NK-92 treated with Interleukin-12 subunit alpha and Interleukin-12 subunit beta, amount 100 ng/mL, for 24 hours (cell line): ENCODE measurements around the gene CFAP107.

Experiments
- DNase-seq: peaks from one replicate; lab custom pipeline; 2025; lab: John Stamatoyannopoulos, UW

Gene CFAP107

GRCh38 chr1:12741946-12742345, 4.1 kb upstream of the CFAP107 start:
- DNase-seq, result no peak

GRCh38 chr1:12745126-12745991, 641 bp upstream of the CFAP107 start:
- no peak for DNase-seq

- no peak for DNase-seq
Observed at GRCh38 chr1:12748778-12749355, 2.9 kb downstream of the CFAP107 start.

GRCh38 chr1:12754738-12755137, 8.7 kb downstream of the CFAP107 start:
- DNase-seq, result no peak

GRCh38 chr1:12756273-12756672, 10.3 kb downstream of the CFAP107 start:
- no peak for DNase-seq

GRCh38 chr1:12756768-12757413, 10.9 kb downstream of the CFAP107 start:
- no peak for DNase-seq

GRCh38 chr1:12757836-12758235, 11.8 kb downstream of the CFAP107 start:
- no peak for DNase-seq

GRCh38 chr1:12760256-12760795, 14.3 kb downstream of the CFAP107 start:
- no peak for DNase-seq

GRCh38 chr1:12761781-12762180, 15.8 kb downstream of the CFAP107 start:
- DNase-seq, result no peak

GRCh38 chr1:12762766-12763165, 16.8 kb downstream of the CFAP107 start:
- no peak for DNase-seq

GRCh38 chr1:12763479-12763878, 17.5 kb downstream of the CFAP107 start:
- DNase-seq, result no peak

GRCh38 chr1:12764016-12764415, 18.0 kb downstream of the CFAP107 start:
- no peak for DNase-seq

- DNase-seq, result no peak
Observed at GRCh38 chr1:12769031-12769430, 23.0 kb downstream of the CFAP107 start.

- DNase-seq, result no peak
Observed at GRCh38 chr1:12769976-12770505, 24.0 kb downstream of the CFAP107 start.

GRCh38 chr1:12770620-12771019, 24.6 kb downstream of the CFAP107 start:
- DNase-seq, result no peak

GRCh38 chr1:12771186-12771585, 25.2 kb downstream of the CFAP107 start:
- DNase-seq, result no peak

GRCh38 chr1:12772520-12772919, 26.5 kb downstream of the CFAP107 start:
- DNase-seq, result no peak

- no peak for DNase-seq
Observed at GRCh38 chr1:12773438-12773837, 27.4 kb downstream of the CFAP107 start, which contains the start of gene PRAMEF12. Gene PRAMEF12, plus strand, starts transcription at chr1:12773738. Its CDS starts 1,130 bp downstream, at chr1:12774868.

- DNase-seq, result no peak
Observed at GRCh38 chr1:12774801-12775345, 28.9 kb downstream of the CFAP107 start.

GRCh38 chr1:12775443-12775842, 29.4 kb downstream of the CFAP107 start:
- DNase-seq, result no peak

- DNase-seq, result no peak
Observed at GRCh38 chr1:12776801-12777557, 31.0 kb downstream of the CFAP107 start.
